22Rv1 (cell line): ENCODE measurements around the gene CCDC15.

Experiments used
- ZFX ChIP-seq: fragments of 450-650 bp; IDR thresholded peaks from 2 replicates; pipeline ENCODE4 v1.6.1; 2017; ENCODE audit warnings: antibody characterized with exemption, borderline replicate concordance
- TF ChIP-seq, protein P1 (sequence below): fragments of 450-650 bp; IDR thresholded peaks from 2 replicates; pipeline ENCODE4 v1.5.1; 2017; ENCODE audit warnings: mild to moderate bottlenecking

DNA sequence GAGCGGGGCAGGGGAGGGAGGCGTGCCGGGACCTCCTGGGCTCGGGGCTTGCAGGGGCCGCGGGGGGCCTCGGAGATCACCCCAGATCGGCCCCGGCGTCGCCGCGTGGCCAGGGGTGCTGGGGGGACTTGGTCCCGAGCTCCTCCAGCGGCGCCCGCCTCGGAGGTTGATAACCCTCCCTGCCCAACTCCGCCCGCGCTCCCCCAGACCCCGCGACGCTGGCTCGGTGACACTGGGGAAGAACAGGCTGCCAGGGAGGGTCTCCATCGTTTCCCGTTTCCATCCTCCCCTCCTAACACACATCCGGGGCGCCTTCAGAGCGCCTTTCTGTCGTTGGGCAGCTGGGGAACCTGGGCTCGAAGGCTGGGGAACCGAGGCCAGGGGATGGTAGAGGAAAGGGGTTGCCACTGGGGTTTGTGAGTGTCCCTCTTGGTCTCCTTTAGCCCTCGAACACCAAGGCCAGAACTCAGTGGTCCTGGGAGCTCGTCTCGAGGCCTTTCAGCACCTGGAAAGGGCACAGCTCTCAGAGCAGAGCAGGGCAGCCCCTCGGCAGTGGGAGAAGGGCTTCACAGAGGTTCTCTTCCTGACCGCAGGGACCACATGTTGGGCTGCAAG, 109.5 kb downstream of the CCDC15 start:
- TF ChIP-seq, protein P1, sequence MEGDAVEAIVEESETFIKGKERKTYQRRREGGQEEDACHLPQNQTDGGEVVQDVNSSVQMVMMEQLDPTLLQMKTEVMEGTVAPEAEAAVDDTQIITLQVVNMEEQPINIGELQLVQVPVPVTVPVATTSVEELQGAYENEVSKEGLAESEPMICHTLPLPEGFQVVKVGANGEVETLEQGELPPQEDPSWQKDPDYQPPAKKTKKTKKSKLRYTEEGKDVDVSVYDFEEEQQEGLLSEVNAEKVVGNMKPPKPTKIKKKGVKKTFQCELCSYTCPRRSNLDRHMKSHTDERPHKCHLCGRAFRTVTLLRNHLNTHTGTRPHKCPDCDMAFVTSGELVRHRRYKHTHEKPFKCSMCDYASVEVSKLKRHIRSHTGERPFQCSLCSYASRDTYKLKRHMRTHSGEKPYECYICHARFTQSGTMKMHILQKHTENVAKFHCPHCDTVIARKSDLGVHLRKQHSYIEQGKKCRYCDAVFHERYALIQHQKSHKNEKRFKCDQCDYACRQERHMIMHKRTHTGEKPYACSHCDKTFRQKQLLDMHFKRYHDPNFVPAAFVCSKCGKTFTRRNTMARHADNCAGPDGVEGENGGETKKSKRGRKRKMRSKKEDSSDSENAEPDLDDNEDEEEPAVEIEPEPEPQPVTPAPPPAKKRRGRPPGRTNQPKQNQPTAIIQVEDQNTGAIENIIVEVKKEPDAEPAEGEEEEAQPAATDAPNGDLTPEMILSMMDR: no peak
- TF ChIP-seq ZFX: no peak
